ENCODE results near the gene SLC41A3. TPM values are rescaled to one million over a fixed set of nuclear protein-coding genes. Genes with fewer than 3 reads are reported as not detected.
"Not testable (repeated sequence)": the region's sequence is repeated elsewhere in the genome, so short reads cannot be mapped to it uniquely, and the experiment has no call there.

SLC41A3 gene
- total and polyA plus RNA-seq, 4 donors, result 9.3 to 19.8 (median 12.7) TPM

GRCh38 chr3:126039870-126040269, 44.1 kb downstream of the SLC41A3 start:
- no peaks in the 10 kb centered on the region for H3K36me3 ChIP-seq (ENCODE audit: control insufficient read depth in 4 of 4, insufficient read depth in 3 of 4, low read depth in 1 of 4, low read length in 3 of 4)
- 93% methylated on average over 2 of the region's 2 CpGs for WGBS
- H3K4me3 ChIP-seq (ENCODE audit: low read depth in 1 of 3, low read length in 3 of 3), result no peak overlapping the region
- H3K9me3 ChIP-seq (ENCODE audit: control insufficient read depth in 4 of 4, low read length in 3 of 4), result no peaks in the 10 kb centered on the region
- no peaks in the 10 kb centered on the region for H3K27me3 ChIP-seq (ENCODE audit: control insufficient read depth in 4 of 4, insufficient read depth in 4 of 4, low read length in 3 of 4)
- no peak overlapping the region for H3K27ac ChIP-seq (ENCODE audit: low read depth in 1 of 2, low read length in 2 of 2)
- no peak overlapping the region for H3K9ac ChIP-seq (ENCODE audit: low read depth in 1 of 2, low read length in 2 of 2)
- H3K4me1 ChIP-seq (ENCODE audit: control insufficient read depth in 4 of 4, insufficient read depth in 4 of 4, low read length in 3 of 4), result peaks cover 0 to 3% (median 0%) of the 10 kb centered on the region in 4 donors
- DNase-seq (ENCODE audit: low spot score), result no peak
- TF ChIP-seq NR2F2 (IDR thresholded peaks at IDR 0.05), result no peak
- TF ChIP-seq ATF3 (IDR thresholded peaks at IDR 0.05), result no peak
- TF ChIP-seq REST (IDR thresholded peaks at IDR 0.05), result no peak
- TF ChIP-seq FOXA2 (IDR thresholded peaks at IDR 0.05), result no peak
- no peak for TF ChIP-seq CTCF (IDR thresholded peaks at IDR 0.05; ENCODE audit: low read depth, low read length, missing input control)
- TF ChIP-seq FOXA1 (IDR thresholded peaks at IDR 0.05), result no peak
- no peak for TF ChIP-seq HNF4A (conservative IDR thresholded peaks at IDR 0.05)
- no peak for TF ChIP-seq SP1 (IDR thresholded peaks at IDR 0.05)
- TF ChIP-seq EGR1 (IDR thresholded peaks at IDR 0.05; ENCODE audit: low read depth in 2 of 2), result no peak
- TF ChIP-seq TAF1 (conservative IDR thresholded peaks at IDR 0.05), result no peak
- no peak for TF ChIP-seq GABPA (IDR thresholded peaks at IDR 0.05 in 1 of 2, conservative IDR thresholded peaks at IDR 0.05 in 1 of 2)
- no peak for TF ChIP-seq ZBTB33 (IDR thresholded peaks at IDR 0.05)
- no peak for TF ChIP-seq YY1 (IDR thresholded peaks at IDR 0.05)
- no peak for TF ChIP-seq RAD21 (IDR thresholded peaks at IDR 0.05)
- TF ChIP-seq RXRA (IDR thresholded peaks at IDR 0.05), result no peak

- H3K9me3 ChIP-seq (ENCODE audit: control insufficient read depth in 4 of 4, low read length in 3 of 4); H3K36me3 ChIP-seq (ENCODE audit: control insufficient read depth in 4 of 4, insufficient read depth in 3 of 4, low read depth in 1 of 4, low read length in 3 of 4); H3K9ac ChIP-seq (ENCODE audit: low read depth in 1 of 2, low read length in 2 of 2); DNase-seq (ENCODE audit: low spot score); H3K4me3 ChIP-seq (ENCODE audit: low read depth in 1 of 3, low read length in 3 of 3); H3K27ac ChIP-seq (ENCODE audit: low read depth in 1 of 2, low read length in 2 of 2); H3K4me1 ChIP-seq (ENCODE audit: control insufficient read depth in 4 of 4, insufficient read depth in 4 of 4, low read length in 3 of 4); H3K27me3 ChIP-seq (ENCODE audit: control insufficient read depth in 4 of 4, insufficient read depth in 4 of 4, low read length in 3 of 4): not testable (repeated sequence)
- 99% methylated on average over 2 of the region's 2 CpGs for WGBS
Observed at GRCh38 chr3:126038791-126039190, 45.1 kb downstream of the SLC41A3 start.

Measured in liver (tissue), 9 donors.